Muscle layer of colon (tissue), 2 donors: ENCODE results near the gene AARS2.

Source experiments
- H3K27ac ChIP-seq: one replicate; pipeline ENCODE4 v1.7.0; 2013; ENCODE audit warnings: low read depth, mild to moderate bottlenecking, low read length, moderate library complexity
- H3K27me3 ChIP-seq, 2 donors: one replicate each; pipeline ENCODE4 v1.7.0; 2013; ENCODE audit warnings: low read length in 2 of 2, mild to moderate bottlenecking in 2 of 2; ENCODE audit not compliant: insufficient read depth in 2 of 2, control insufficient read depth in 1 of 2
- H3K36me3 ChIP-seq: one replicate; pipeline ENCODE4 v1.7.0; 2013; ENCODE audit warnings: mild to moderate bottlenecking, low read length; ENCODE audit not compliant: insufficient read depth
- H3K4me1 ChIP-seq: one replicate; pipeline ENCODE4 v1.7.0; 2013; ENCODE audit warnings: mild to moderate bottlenecking, low read length; ENCODE audit not compliant: insufficient read depth
- H3K4me3 ChIP-seq, 2 donors: one replicate each; pipeline ENCODE4 v1.7.0; 2013; ENCODE audit warnings: low read length in 2 of 2, low read depth in 1 of 2, mild to moderate bottlenecking in 1 of 2, moderate library complexity in 1 of 2
- H3K9ac ChIP-seq: one replicate; pipeline ENCODE4 v1.7.0; 2013; ENCODE audit warnings: low read length
- H3K9me3 ChIP-seq: one replicate; pipeline ENCODE4 v1.7.0; 2013; ENCODE audit warnings: mild to moderate bottlenecking, low read length
- donor health status: abdominal sarcoma.
- donor health status: Adenocarcinoma of cecum.

The AARS2 gene

GRCh38 chr6:44272529-44272928, 40.6 kb downstream of the AARS2 start:
- Histone ChIP-seq H3K9me3 (no peaks in the 10 kb centered on the region), H3K9ac (no peak overlapping the region), H3K36me3 (no peaks in the 10 kb centered on the region), H3K27ac (no peak overlapping the region), H3K4me3 (no peak overlapping the region), H3K27me3 (peaks cover 52 to 79% of the 10 kb centered on the region in 2 donors), H3K4me1 (no peaks in the 10 kb centered on the region)

GRCh38 chr6:44271914-44272313, 41.2 kb downstream of the AARS2 start:
- H3K9ac ChIP-seq, result no peak overlapping the region

GRCh38 chr6:44271406-44271723, 41.8 kb downstream of the AARS2 start:
- Histone ChIP-seq H3K36me3 (no peaks in the 10 kb centered on the region), H3K27me3 (peaks cover 52 to 68% of the 10 kb centered on the region in 2 donors), H3K9ac (no peak overlapping the region), H3K27ac (no peak overlapping the region), H3K4me1 (no peaks in the 10 kb centered on the region), H3K4me3 (no peak overlapping the region), H3K9me3 (no peaks in the 10 kb centered on the region)

More at GRCh38 chr6:44271914-44272313, 41.2 kb downstream of the AARS2 start:
- Histone ChIP-seq H3K36me3 (no peaks in the 10 kb centered on the region), H3K27me3 (peaks cover 52 to 73% of the 10 kb centered on the region in 2 donors), H3K4me3 (no peak overlapping the region), H3K4me1 (no peaks in the 10 kb centered on the region), H3K9me3 (no peaks in the 10 kb centered on the region), H3K27ac (no peak overlapping the region)

GRCh38 chr6:44270526-44271405, 42.4 kb downstream of the AARS2 start:
- peaks cover 52 to 62% of the 10 kb centered on the region in 2 donors for H3K27me3 ChIP-seq
- no peak overlapping the region for H3K4me3 ChIP-seq
- H3K36me3 ChIP-seq, result no peaks in the 10 kb centered on the region
- no peaks in the 10 kb centered on the region for H3K9me3 ChIP-seq
- H3K9ac ChIP-seq, result no peak overlapping the region
- H3K27ac ChIP-seq, result no peak overlapping the region
- H3K4me1 ChIP-seq, result no peaks in the 10 kb centered on the region

GRCh38 chr6:44269921-44270525, 43.1 kb downstream of the AARS2 start, which contains the start of gene TMEM151B:
Gene TMEM151B (plus strand): TSS chr6:44270450. CDS start chr6:44270743, 293 bp downstream.
- no peaks in the 10 kb centered on the region for H3K9me3 ChIP-seq
- H3K9ac ChIP-seq, result no peak within 1 kb of the TSS
- no peak within 1 kb of the TSS for H3K27ac ChIP-seq
- no peaks in the 10 kb centered on the region for H3K4me1 ChIP-seq
- H3K4me3 ChIP-seq, result no peak within 1 kb of the TSS
- no peaks in the 10 kb centered on the region for H3K36me3 ChIP-seq
- peaks cover 52 to 55% of the 10 kb centered on the region in 2 donors for H3K27me3 ChIP-seq

GRCh38 chr6:44269178-44269920, 43.8 kb downstream of the AARS2 start:
- Histone ChIP-seq H3K9me3 (no peaks in the 10 kb centered on the region), H3K4me1 (peaks cover 6% of the 10 kb centered on the region), H3K27ac (no peak overlapping the region), H3K9ac (no peak overlapping the region), H3K4me3 (no peak overlapping the region), H3K27me3 (peaks cover 49 to 50% of the 10 kb centered on the region in 2 donors), H3K36me3 (no peaks in the 10 kb centered on the region)

GRCh38 chr6:44268095-44268628, 45.0 kb downstream of the AARS2 start:
- peaks cover 17% of the 10 kb centered on the region for H3K4me1 ChIP-seq
- peaks cover 38 to 42% of the 10 kb centered on the region in 2 donors for H3K27me3 ChIP-seq
- no peak overlapping the region for H3K27ac ChIP-seq
- no peaks in the 10 kb centered on the region for H3K36me3 ChIP-seq
- H3K9ac ChIP-seq, result no peak overlapping the region
- H3K4me3 ChIP-seq, result no peak overlapping the region
- H3K9me3 ChIP-seq, result no peaks in the 10 kb centered on the region

GRCh38 chr6:44267252-44267651, 45.9 kb downstream of the AARS2 start:
- no peaks in the 10 kb centered on the region for H3K36me3 ChIP-seq
- H3K27ac ChIP-seq, result no peak overlapping the region
- no peaks in the 10 kb centered on the region for H3K9me3 ChIP-seq
- H3K9ac ChIP-seq, result no peak overlapping the region
- no peak overlapping the region for H3K4me3 ChIP-seq
- peaks cover 29 to 32% of the 10 kb centered on the region in 2 donors for H3K27me3 ChIP-seq
- H3K4me1 ChIP-seq, result peaks cover 26% of the 10 kb centered on the region

GRCh38 chr6:44266347-44266746, 46.8 kb downstream of the AARS2 start:
- H3K4me3 ChIP-seq, result no peak overlapping the region
- no peaks in the 10 kb centered on the region for H3K9me3 ChIP-seq
- H3K36me3 ChIP-seq, result no peaks in the 10 kb centered on the region
- no peak overlapping the region for H3K9ac ChIP-seq
- H3K27me3 ChIP-seq, result peaks cover 20 to 23% of the 10 kb centered on the region in 2 donors
- no peak overlapping the region for H3K27ac ChIP-seq
- H3K4me1 ChIP-seq, result peaks cover 29% of the 10 kb centered on the region

GRCh38 chr6:44265722-44266233, 47.4 kb downstream of the AARS2 start:
- Histone ChIP-seq H3K27ac (no peak overlapping the region), H3K36me3 (no peaks in the 10 kb centered on the region), H3K4me3 (peak overlapping the region in 1 of 2 donors; percentile 79), H3K4me1 (peaks cover 29% of the 10 kb centered on the region), H3K9me3 (no peaks in the 10 kb centered on the region), H3K27me3 (peaks cover 16 to 19% of the 10 kb centered on the region in 2 donors), H3K9ac (no peak overlapping the region)
